Activated CD4-positive, alpha-beta T cell treated with anti-CD3 and anti-CD28 coated beads, Interleukin-2, amount 50 U/mL, for 24 hours (primary cell): ENCODE data around the gene UGT8.
A peak's percentile ranks its signal among the peaks of the same experiment; 100 is the strongest.
"Not testable (repeated sequence)": the region's sequence is repeated elsewhere in the genome, so short reads cannot be mapped to it uniquely, and the experiment has no call there.

Source experiments
- DNase-seq, 2 donors: peaks; one replicate each; pipeline ENCODE4 v3.0.0-alpha.2; 2020; ENCODE audit warnings: low read depth in 1 of 2, low spot score in 1 of 2

The UGT8 gene

GRCh38 chr4:114606245-114606644 lies 7.6 kb downstream of the UGT8 start:
- DNase-seq, result no peak

DNA sequence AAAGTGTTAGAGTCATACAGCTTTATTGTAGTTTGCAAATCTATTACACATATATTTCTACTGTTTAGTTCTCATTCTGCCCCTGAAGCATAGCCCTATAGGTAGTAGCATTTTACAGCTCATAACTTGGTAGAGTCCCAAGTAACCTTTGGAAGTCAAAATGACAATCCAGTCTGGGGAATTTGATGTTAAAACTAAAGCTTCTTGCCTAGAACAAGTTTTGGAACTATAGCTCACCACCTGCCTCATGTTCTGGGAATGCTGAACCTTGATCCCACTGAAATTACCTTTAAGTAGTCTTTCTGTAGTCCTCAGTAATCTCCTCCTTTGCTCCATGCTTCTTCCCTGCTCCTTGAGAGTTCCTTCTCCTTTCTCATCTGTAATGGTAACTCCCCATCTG lies 8.4 kb downstream of the UGT8 start:
- no peak for DNase-seq

DNA sequence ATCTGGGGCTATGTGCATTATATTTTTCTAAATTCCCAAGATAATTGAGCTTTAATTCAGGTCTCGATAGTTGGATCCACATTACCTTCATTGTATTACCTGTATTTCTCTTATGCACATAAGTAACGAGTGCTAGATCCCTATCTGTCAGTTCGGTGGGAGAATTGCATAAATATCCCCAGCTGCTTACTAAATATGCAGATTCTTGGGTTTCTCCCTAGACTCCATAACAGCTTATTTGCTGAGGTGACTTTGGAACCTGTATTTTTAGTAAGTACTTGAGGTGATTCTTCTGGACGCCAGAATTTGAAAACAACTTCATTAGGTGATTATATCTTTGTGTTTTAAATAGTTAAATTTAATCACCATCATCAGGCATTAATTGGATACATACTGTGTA lies 15.0 kb downstream of the UGT8 start:
- DNase-seq, result no peak

DNA sequence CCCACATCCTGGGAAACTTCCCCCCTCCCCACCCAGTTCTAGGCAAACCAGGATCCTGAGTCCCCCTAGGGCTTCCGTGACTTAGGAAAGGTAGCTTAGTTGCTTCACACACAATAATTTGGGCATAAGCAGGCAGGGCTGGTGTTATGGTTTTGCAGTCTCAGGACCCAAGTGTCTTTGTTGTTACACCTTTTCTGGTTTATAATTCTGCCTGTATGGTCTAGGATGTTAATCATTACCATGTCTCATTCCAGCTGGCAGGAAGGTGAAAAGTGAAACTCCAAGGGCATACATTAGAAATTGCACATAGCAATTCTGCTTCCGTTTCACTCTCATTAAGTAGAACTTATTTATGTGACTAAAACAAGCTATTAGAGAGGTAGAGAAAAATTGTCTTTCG lies 16.8 kb downstream of the UGT8 start:
- DNase-seq, result no peak

- DNase-seq, result not testable (repeated sequence)
These were observed 17.4 kb downstream of the UGT8 start for GRCh38 chr4:114616036-114616435.

- no peak for DNase-seq
These were observed 27.6 kb downstream of the UGT8 start for GRCh38 chr4:114626196-114626595.

GRCh38 chr4:114636192-114636935 lies 37.8 kb downstream of the UGT8 start:
- DNase-seq, result no peak

- DNase-seq, result no peak
These were observed 43.7 kb downstream of the UGT8 start for GRCh38 chr4:114642173-114642780.

GRCh38 chr4:114649908-114650307 lies 51.3 kb downstream of the UGT8 start:
- no peak for DNase-seq

GRCh38 chr4:114653675-114654074 lies 55.1 kb downstream of the UGT8 start:
- no peak for DNase-seq

DNA sequence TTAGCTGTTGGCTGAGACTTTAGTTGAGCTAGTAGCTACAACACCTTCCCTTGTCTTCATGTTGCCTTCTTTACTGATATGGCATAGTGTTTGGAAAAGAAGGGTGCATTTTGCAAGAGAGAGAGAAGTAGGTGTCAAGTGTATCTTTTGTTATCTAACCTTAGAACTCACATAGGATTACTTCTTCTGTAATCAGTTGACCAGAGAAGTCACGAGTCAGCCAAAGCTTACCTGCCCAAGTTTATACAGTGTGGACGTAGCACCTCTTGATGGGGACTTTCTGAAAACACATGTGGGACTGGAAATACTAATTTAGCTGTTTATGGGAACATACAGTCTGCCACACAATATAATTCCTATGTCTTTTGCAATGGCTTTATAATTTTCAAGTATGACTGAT lies 56.0 kb downstream of the UGT8 start:
- no peak for DNase-seq

GRCh38 chr4:114658179-114658578 lies 59.6 kb downstream of the UGT8 start:
- DNase-seq, result no peak

DNA sequence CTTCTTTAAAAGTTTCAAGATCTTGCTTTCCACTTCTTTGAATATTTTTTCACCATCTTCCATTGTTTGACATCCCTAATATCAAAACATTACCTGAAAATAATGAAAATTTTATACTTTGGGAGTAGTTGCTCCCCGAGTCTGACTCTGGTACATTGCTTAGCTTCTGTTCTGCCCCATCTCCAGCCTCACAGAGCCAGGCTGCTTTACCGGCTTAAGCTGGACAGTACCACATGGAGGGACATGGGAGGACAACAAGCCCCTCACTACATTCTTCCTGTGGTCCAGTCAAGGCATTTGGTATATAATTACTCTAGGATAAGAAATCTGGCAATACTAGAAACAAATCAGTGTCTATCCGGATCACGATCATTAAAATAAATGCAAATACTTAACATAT lies 60.2 kb downstream of the UGT8 start:
- DNase-seq, result no peak

- DNase-seq, result peak in 1 of 2 donors; percentile 14
These were observed 60.9 kb downstream of the UGT8 start for GRCh38 chr4:114659386-114660008.

GRCh38 chr4:114663083-114663482 lies 64.5 kb downstream of the UGT8 start:
- no peak for DNase-seq

DNA sequence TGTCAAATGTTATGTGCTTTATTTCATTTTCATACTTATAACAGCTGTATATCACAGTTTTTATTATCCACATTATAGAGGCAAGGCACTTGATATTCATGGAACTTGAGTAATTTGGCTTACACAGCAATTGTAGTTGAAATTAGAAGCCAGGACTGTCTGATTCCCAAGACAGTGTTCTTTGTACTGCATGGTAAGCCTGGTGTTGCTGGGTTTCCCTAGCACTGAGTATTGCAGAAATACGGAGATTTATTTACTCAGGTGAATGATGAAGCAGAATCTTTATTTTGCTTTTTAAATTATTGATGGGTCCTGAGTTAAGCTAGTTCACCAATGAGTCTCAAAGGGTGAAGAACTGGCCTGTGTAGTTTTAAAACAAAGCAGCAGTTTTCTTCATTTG lies 70.0 kb downstream of the UGT8 start:
- DNase-seq, result no peak

DNA sequence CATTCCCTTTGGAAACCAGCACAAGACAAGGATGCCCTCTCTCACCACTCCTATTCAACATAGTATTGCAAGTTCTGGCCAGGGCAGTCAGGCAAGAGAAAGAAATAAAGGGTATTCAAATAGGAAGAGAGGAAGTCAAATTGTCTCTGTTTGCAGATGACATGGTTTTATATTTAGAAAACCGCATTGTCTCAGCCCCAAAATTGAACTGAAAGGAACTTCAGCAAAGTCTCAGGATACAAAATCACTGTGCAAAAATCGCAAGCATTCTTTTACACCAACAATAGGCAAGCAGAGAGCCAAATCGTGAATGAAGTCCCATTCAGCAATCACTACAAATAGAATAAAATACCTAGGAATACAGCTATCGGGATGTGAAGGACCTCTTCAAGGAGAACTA lies 72.1 kb downstream of the UGT8 start:
- DNase-seq, result not testable (repeated sequence)

- no peak for DNase-seq
These were observed 74.7 kb downstream of the UGT8 start for GRCh38 chr4:114673306-114673705.

- DNase-seq, result no peak
These were observed 75.5 kb downstream of the UGT8 start for GRCh38 chr4:114674080-114674479.

- no peak for DNase-seq
These were observed 78.9 kb downstream of the UGT8 start for GRCh38 chr4:114677346-114677979.

DNA sequence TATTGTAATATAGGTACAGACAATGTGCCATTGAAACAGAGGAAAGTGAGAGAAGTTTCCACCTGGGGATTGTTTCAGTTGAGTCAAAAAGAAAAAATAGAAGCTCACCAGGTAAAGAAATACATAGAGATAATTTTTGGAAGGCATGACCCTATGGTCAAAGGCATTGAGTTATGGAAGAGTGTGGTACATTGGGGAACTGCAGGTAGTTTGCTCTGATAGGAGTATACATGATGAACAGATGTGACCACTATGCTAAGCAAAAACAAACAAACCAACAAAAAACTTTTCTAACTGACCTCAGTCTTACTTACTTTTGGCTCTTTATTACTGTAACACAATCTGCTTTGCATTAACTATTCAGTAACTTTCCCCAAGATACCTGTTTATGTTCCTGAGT lies 85.9 kb downstream of the UGT8 start:
- DNase-seq, result no peak

- no peak for DNase-seq
These were observed 89.5 kb downstream of the UGT8 start for GRCh38 chr4:114688059-114688458.
